Smooth muscle cell (in vitro differentiated cells): Measurements from ENCODE around the gene STX18. TPM values are rescaled to one million over a fixed set of nuclear protein-coding genes. Genes with fewer than 3 reads are reported as not detected.
A peak's percentile ranks its signal among the peaks of the same experiment; 100 is the strongest.

Experiments
- DNase-seq: peaks from one replicate; lab custom pipeline; 2025; ENCODE audit not compliant: unreplicated experiment; lab: John Stamatoyannopoulos, UW
- H2AFZ ChIP-seq: fragments of 200-600 bp; sonication (generic); 2 replicates; pipeline ENCODE4 v1.6.0; 2016; ENCODE audit warnings: antibody characterized with exemption, low read depth, mild to moderate bottlenecking
- H3F3A ChIP-seq: fragments of 200-600 bp; sonication (generic); 2 replicates; pipeline ENCODE4 v1.6.0; 2017; ENCODE audit warnings: antibody characterized with exemption, low read depth
- H3K27ac ChIP-seq: fragments of 200-600 bp; sonication (generic); 2 replicates; pipeline ENCODE4 v1.5.1; 2016; ENCODE audit warnings: low read depth, mild to moderate bottlenecking
- H3K27me3 ChIP-seq: fragments of 200-600 bp; sonication (generic); 2 replicates; pipeline ENCODE4 v1.6.1; 2016; ENCODE audit warnings: low read depth, mild to moderate bottlenecking
- H3K36me3 ChIP-seq: fragments of 200-600 bp; sonication (generic); 2 replicates; pipeline ENCODE4 v1.5.1; 2016; ENCODE audit warnings: low read depth
- H3K4me1 ChIP-seq: fragments of 200-600 bp; sonication (generic); 2 replicates; pipeline ENCODE4 v1.5.1; 2016; ENCODE audit warnings: low read depth
- H3K4me2 ChIP-seq: fragments of 200-600 bp; sonication (generic); 2 replicates; pipeline ENCODE4 v1.6.0; 2016; ENCODE audit warnings: mild to moderate bottlenecking
- H3K4me3 ChIP-seq: fragments of 200-600 bp; sonication (generic); 2 replicates; pipeline ENCODE4 v1.5.1; 2016; ENCODE audit warnings: mild to moderate bottlenecking
- H3K79me2 ChIP-seq: fragments of 200-600 bp; sonication (generic); 2 replicates; pipeline ENCODE4 v1.6.0; 2016; ENCODE audit warnings: low read depth, mild to moderate bottlenecking
- H3K9ac ChIP-seq: fragments of 200-600 bp; sonication (generic); 2 replicates; pipeline ENCODE4 v1.6.0; 2016; ENCODE audit warnings: low read depth
- H3K9me3 ChIP-seq: fragments of 200-600 bp; sonication (generic); replicated peaks from 2 replicates; pipeline ENCODE4 v1.5.1; 2016; ENCODE audit warnings: low read depth
- H4K20me1 ChIP-seq: fragments of 200-600 bp; sonication (generic); 2 replicates; pipeline ENCODE4 v1.6.0; 2016; ENCODE audit warnings: low read depth
- WGBS: methylation state at CpG from one replicate; pipeline ENCODE4 v1.1.7; 2016; ENCODE audit warnings: low lambda C conversion rate; 5-methylcytosine and 5-hydroxymethylcytosine counted together
- polyA plus RNA-seq: library from polyadenylated mRNA; unstranded; fragments of >200 nt; fragmentation: Nextera tagmentation; extraction: Ambion mirVana; gene quantifications from 2 replicates; pipeline ENCODE4 v1.2.1, GENCODE V29; 2016
- total RNA-seq: library from RNA; depleted of rRNA; stranded (reverse); fragments of >200 nt; gene quantifications from 2 replicates; pipeline ENCODE4 v1.2.3, GENCODE V29; 2014
- TF ChIP-seq, protein P1 (sequence below): fragments of 200-600 bp; sonication (generic); IDR thresholded peaks from 2 replicates; pipeline ENCODE4 v1.5.1; 2017; ENCODE audit warnings: borderline replicate concordance, mild to moderate bottlenecking, antibody characterized with exemption; ENCODE audit not compliant: insufficient read depth, poor library complexity, severe bottlenecking

The STX18 gene
- total and polyA plus RNA-seq, 2 experiments from 2014 or later, result 17.7 to 23.3 TPM

- H3F3A ChIP-seq, result no peaks in the 10 kb centered on the region
- DNase-seq, result no peak
- H3K4me1 ChIP-seq, result no peaks in the 10 kb centered on the region
- H3K27me3 ChIP-seq, result no peaks in the 10 kb centered on the region
- H3K27ac ChIP-seq, result no peak overlapping the region
- TF ChIP-seq, protein P1, sequence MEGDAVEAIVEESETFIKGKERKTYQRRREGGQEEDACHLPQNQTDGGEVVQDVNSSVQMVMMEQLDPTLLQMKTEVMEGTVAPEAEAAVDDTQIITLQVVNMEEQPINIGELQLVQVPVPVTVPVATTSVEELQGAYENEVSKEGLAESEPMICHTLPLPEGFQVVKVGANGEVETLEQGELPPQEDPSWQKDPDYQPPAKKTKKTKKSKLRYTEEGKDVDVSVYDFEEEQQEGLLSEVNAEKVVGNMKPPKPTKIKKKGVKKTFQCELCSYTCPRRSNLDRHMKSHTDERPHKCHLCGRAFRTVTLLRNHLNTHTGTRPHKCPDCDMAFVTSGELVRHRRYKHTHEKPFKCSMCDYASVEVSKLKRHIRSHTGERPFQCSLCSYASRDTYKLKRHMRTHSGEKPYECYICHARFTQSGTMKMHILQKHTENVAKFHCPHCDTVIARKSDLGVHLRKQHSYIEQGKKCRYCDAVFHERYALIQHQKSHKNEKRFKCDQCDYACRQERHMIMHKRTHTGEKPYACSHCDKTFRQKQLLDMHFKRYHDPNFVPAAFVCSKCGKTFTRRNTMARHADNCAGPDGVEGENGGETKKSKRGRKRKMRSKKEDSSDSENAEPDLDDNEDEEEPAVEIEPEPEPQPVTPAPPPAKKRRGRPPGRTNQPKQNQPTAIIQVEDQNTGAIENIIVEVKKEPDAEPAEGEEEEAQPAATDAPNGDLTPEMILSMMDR, result no peak
- no peak overlapping the region for H3K4me3 ChIP-seq
- H2AFZ ChIP-seq, result no peak overlapping the region
- no peaks in the 10 kb centered on the region for H3K36me3 ChIP-seq
- peak overlapping the region; percentile 30 for H3K4me2 ChIP-seq
- no peaks in the 10 kb centered on the region for H3K79me2 ChIP-seq
- peaks cover 12% of the 10 kb centered on the region for H4K20me1 ChIP-seq
- no peaks in the 10 kb centered on the region for H3K9me3 ChIP-seq
- H3K9ac ChIP-seq, result no peak overlapping the region
- 64% methylated on average over 2 of the region's 2 CpGs for WGBS
Observed at GRCh38 chr4:4440333-4441061, 101.4 kb downstream of the STX18 start.

- Histone ChIP-seq H3K9me3 (no peaks in the 10 kb centered on the region), H3K27me3 (no peaks in the 10 kb centered on the region), H2AFZ (no peak overlapping the region), H3K4me2 (peak overlapping the region; percentile 30), H3K27ac (no peak overlapping the region), H3K4me3 (no peak overlapping the region), H4K20me1 (peaks cover 12% of the 10 kb centered on the region), H3K36me3 (no peaks in the 10 kb centered on the region), H3K4me1 (no peaks in the 10 kb centered on the region), H3K9ac (no peak overlapping the region), H3K79me2 (no peaks in the 10 kb centered on the region), H3F3A (no peaks in the 10 kb centered on the region)
- TF ChIP-seq, protein P1, result no peak
- no peak for DNase-seq
- WGBS, result 33% methylated on average over 4 of the region's 4 CpGs
Observed at GRCh38 chr4:4439782-4440181, 102.1 kb downstream of the STX18 start.

- H3K4me1 ChIP-seq, result no peaks in the 10 kb centered on the region
- H3K79me2 ChIP-seq, result no peaks in the 10 kb centered on the region
- H3K36me3 ChIP-seq, result no peaks in the 10 kb centered on the region
- H3K9me3 ChIP-seq, result no peaks in the 10 kb centered on the region
- H3K27ac ChIP-seq, result no peak overlapping the region
- H3K4me3 ChIP-seq, result no peak overlapping the region
- H3K27me3 ChIP-seq, result no peaks in the 10 kb centered on the region
- H3K4me2 ChIP-seq, result no peak overlapping the region
- no peak overlapping the region for H3K9ac ChIP-seq
- H2AFZ ChIP-seq, result no peak overlapping the region
- no peak for DNase-seq
- TF ChIP-seq, protein P1, result no peak
- H3F3A ChIP-seq, result no peaks in the 10 kb centered on the region
- H4K20me1 ChIP-seq, result peaks cover 12% of the 10 kb centered on the region
Observed at GRCh38 chr4:4438891-4439290, 103.0 kb downstream of the STX18 start.
